ENCODE results near the gene CCDC13.

The CCDC13 gene

GRCh38 chr3:42733501-42734262, 39.4 kb downstream of the CCDC13 start:
- no peak for DNase-seq (ENCODE audit: low read depth in 2 of 2)

GRCh38 chr3:42732829-42733459, 40.1 kb downstream of the CCDC13 start:
- DNase-seq (ENCODE audit: low read depth in 2 of 2), result no peak

- DNase-seq (ENCODE audit: low read depth in 2 of 2), result no peak
These were observed 40.7 kb downstream of the CCDC13 start for GRCh38 chr3:42732196-42732828.

DNA sequence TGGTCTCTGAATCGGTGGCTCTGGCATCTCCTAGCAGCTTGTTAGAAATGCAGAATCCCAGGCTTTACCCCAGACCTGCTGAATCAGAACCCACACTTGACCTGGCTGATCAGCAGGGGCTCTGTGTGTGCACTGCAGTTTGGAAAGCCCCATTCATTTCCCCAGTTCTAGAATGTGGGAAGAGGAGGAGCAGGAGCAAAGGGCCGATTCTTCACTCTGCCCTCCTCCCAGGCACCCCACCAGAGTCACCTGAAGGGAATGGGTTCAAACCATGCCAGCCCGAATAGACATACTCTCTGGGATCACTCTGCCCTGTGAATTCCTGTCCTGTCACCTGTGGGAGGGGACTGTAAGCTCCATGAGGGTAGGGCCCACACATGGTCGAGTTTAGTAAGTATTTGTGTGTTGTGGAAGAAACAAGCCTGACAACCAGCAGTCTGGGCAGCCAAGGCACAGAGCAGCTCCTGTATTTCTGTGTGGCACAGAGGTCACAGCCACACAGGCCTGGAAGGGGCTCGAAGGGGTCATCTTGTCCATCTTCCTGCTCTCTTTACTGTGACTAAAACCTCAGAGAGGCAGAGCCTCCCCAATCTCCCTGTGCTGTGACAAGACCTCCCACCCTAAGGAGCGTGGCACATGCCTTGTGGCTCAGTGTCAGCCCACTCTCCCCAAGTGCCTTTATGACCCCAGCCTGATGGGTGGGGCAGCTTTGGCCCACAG, 41.4 kb downstream of the CCDC13 start:
- DNase-seq (ENCODE audit: low read depth in 2 of 2), result no peak

DNA sequence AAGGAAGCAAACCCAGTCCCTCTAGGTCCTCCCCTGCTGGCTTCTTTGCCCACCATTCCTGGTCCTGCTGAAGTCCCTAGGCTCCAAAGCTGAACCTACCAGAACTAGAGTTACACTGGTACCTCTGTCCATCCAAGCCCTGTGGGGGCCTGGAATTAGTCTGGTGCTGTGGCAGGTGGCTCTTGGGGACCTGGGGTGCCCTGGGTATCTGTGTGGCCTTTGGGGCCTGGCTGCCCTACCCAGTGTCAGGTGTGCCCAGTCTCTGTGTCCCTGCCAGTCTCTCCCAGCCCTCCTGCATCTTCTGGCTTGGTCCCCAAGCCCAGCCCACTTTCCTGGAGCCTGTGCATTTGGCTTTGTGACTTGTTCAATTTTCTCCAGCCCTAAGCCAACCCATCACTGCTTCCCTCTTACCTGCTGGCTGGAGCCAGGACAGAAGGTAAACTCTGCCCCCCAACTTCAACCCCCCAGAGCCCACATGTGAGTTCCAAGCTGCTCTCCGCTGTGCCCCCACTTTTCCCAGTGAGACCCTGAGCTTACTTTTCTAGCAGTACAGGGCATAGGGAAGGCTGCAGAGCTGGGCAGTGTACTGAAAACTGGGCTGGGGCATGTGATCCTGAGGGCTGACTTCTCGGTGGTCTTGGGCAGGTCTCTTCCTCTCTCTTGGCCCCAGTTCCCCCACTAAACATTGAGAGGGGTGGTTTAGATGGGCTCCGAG, 42.2 kb downstream of the CCDC13 start:
- DNase-seq (ENCODE audit: low read depth in 2 of 2), result no peak

- no peak for DNase-seq (ENCODE audit: low read depth in 2 of 2)
These were observed 42.8 kb downstream of the CCDC13 start for GRCh38 chr3:42730294-42730693.

- DNase-seq (ENCODE audit: low read depth in 2 of 2), result no peak
These were observed 43.5 kb downstream of the CCDC13 start for GRCh38 chr3:42729404-42730145.

DNA sequence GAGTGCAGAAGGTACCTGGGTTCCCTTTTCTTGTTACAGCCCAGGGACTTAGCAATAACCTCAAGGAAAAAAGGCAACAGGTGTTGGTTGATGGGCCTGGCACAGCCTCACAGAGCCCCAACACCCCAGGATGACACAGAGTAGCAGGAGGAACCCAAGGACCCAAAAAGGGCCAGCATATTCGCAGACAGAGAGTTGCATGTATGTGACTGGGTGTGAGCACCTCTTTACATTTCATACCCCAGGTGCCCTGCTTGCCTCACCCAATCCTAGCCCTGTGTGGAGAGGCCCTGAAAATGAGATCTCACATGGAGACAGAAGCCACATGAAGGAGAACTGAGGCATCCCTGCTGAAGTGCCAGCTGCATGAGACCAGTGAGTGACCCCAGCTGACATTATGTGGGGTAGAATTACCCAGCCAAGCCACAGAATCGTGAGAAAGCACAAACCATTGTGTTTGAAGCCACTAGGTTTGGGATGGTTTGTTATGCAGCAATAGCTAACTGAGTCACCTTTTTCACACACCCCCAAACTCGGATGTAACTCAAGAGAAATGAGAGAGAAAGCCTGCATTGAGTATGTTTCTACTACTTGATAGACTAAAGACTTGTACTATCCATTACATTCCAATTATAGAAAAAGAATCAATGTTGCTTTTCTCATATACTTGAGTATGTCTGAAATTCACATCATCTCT, 44.2 kb downstream of the CCDC13 start:
- DNase-seq (ENCODE audit: low read depth in 2 of 2), result no peak

- no peak for DNase-seq (ENCODE audit: low read depth in 2 of 2)
These were observed 45.0 kb downstream of the CCDC13 start for GRCh38 chr3:42728056-42728455.

GRCh38 chr3:42725454-42725853, 47.6 kb downstream of the CCDC13 start:
- DNase-seq (ENCODE audit: low read depth in 2 of 2), result no peak

- no peak for DNase-seq (ENCODE audit: low read depth in 2 of 2)
These were observed 49.8 kb downstream of the CCDC13 start for GRCh38 chr3:42723219-42723618.
